Activated CD4-positive, alpha-beta T cell treated with anti-CD3 and anti-CD28 coated beads for 4 hours (primary cell): Measurements from ENCODE around the gene EID2.

Source experiments
- DNase-seq, 2 donors: peaks; one replicate each; pipeline ENCODE4 v3.0.0-alpha.2; 2020

Gene EID2

DNA sequence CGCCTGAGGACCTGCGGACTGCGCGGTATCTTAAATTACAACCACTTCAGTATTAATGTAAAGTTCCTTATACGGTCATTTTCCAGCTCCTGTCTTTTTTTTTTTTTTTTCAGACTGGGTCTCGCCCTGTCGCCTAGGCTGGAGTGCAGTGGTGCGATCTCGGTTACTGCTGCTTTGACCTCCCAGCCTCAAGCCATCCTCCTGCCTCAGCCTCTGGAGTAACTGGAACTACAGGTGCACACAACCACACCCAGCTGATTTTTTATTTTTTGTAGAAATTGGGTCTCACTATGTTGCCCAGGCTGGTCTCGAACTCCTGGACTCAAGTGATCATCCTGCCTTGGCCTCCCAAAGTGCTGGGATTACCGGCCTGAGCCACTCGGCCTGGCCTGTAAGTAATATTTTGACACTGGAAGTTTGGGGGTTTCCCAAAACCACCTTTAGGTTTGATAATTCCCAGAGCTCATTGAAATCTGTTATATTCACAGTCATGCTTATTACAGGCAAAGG is 6.9 kb downstream of the EID2 start:
- no peak for DNase-seq

GRCh38 chr19:39532233-39533002 is 7.5 kb downstream of the EID2 start, which contains the start of gene EID2B:
Gene EID2B (minus strand): TSS chr19:39532852. CDS start chr19:39532802, 50 bp downstream.
- peak; percentile 94 to 97 for DNase-seq

- no peak for DNase-seq
Observed at GRCh38 chr19:39531834-39532232, 8.1 kb downstream of the EID2 start.

- DNase-seq = no peak
Observed at GRCh38 chr19:39525205-39525604, 14.8 kb downstream of the EID2 start.

DNA sequence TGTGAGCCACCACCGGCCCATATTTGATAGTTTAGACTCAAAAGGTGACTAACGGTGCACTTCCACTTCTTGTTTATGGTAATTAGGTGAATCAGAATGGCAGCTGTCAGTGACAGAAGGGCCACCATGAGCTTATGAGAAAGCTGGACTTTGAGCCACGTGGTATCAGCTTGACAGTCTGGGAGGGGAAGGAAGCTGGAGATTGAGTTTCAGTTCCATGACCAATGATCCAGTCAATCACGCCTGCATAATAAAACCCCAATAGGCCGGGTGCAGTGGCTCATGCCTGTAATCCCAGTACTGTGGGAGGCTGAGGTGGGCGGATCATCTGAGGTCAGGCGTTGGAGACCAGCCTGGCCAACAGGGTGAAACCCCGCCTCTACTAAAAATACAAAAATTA is 15.5 kb downstream of the EID2 start:
- DNase-seq = no peak

DNA sequence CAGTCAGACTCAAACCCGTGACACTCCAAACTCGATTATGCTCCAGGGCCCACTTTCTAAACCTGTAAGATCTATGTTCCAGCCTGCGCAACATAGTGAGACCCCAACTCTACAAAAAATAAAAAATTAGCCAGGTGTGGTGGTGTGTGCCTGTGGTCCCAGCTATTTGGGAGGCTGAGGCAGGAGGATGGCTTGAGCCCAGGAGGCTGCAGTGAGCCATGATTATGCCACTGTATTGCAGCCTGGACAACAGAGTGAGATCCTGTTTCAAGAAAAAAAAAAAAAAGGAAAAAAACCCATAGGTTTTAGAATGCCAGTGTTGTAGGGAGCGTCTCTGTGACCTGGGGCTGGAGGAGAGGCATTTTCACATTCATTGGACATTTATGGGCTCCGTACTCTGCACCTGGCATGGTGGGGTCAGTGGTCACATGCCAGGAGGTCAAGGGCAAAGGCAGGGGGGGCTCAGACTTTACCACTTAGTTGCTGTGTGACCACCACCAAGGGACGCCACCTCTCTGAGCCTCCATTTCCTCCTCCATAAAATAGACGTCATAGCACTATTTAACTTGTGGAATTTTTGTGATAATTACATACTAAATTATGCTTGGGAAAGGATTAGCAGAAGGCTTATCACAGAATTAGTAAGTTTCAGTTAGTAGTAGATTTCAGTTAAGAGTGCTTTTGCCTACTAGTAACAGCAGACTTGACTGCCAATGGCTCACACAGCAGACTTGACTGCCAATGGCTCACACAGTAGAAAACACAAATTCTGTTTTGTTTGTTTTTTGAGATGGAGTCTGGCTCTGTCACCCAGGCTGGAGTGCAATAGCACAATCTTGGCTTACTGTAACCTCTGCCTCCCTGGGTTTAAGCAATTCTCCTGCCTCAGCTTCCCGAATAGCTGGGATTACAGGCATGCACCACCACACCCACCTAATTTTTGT is 19.1 kb downstream of the EID2 start:
- DNase-seq = no peak

GRCh38 chr19:39518975-39519374 is 21.0 kb downstream of the EID2 start:
- DNase-seq = no peak

DNA sequence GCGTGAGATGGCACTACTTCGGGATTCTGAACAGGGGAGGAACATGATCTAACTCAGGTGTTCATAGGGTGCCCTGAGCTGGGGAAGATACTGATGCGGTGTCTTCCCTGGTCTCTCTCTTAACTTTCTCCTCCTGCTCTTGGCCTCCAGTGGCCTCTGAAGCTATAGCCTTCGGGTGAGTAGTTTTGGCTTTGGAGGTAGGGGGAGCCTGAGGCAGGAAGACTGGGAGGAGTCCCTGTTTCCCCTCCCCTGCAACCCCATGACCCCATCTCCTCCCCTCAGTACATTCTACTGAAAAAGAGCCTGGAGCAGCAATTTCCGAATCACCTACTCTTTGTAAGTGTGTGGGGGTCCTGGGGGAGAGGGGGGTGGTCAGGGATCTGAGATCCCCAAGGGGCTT is 21.5 kb downstream of the EID2 start:
- no peak for DNase-seq

DNA sequence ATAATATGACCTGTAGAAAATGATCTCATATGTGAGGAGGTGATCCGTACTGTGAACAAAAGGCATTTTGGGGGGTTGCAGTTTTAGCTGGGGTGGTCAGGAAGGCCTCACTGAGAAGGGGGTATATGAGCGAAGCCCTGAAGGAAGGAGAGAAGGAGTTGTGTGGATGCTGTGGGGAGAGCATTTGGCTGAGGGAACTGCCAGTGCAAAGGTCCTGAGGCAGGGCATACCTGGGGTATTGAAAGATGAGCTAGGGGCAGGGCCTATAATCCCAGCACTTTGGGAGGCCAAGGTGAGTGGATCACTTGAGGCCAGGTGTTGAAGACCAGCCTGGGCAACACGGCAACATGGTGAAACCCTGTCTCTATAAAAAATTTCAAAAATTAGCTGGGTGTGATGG is 22.5 kb downstream of the EID2 start:
- no peak for DNase-seq

DNA sequence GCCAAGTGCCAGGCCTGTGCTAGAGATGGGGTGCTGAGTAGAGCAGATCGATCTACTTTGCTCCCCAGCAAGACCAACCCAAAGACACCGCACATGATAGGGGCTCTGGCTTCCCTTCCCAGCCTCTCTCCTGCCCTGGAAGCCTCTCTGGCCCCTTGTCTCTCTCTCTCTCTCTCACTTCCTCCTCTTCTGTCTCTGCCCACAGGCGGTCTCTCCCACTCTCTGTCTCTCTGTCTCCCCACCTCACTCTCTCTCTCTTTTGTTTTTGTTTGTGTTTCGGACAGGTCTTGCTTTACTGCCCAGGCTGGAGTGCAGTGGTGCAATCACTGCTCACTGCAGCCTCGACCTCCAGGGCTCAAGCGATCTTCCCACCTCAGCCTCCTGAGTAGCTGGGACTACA is 23.7 kb downstream of the EID2 start:
- DNase-seq = no peak

DNA sequence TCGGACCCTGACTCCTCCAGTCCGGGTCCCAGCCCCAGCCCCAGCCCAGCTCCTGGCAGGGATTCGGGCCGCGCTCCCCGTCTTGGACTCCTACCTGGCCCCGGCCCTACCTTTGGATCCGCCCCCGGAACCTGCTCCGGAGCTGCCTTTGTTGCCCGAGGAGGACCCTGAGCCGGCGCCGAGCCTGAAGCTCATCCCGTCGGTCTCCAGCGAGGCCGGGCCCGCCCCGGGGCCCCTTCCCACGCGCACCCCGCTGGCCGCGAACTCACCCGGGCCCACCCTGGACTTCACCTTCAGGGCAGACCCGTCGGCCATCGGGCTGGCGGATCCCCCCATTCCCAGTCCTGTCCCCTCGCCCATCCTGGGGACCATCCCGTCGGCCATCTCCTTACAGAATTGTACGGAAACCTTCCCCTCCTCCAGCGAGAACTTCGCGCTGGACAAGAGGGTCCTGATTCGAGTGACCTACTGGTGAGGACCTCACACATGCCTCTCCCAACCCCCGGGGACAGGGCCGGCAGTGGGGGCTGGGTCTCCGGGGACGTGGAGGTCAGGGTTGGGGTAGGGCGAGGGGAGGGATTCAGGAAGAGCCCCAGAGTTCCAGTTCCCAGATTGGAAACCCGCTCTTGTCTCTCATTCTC is 24.3 kb downstream of the EID2 start:
- no peak for DNase-seq

DNA sequence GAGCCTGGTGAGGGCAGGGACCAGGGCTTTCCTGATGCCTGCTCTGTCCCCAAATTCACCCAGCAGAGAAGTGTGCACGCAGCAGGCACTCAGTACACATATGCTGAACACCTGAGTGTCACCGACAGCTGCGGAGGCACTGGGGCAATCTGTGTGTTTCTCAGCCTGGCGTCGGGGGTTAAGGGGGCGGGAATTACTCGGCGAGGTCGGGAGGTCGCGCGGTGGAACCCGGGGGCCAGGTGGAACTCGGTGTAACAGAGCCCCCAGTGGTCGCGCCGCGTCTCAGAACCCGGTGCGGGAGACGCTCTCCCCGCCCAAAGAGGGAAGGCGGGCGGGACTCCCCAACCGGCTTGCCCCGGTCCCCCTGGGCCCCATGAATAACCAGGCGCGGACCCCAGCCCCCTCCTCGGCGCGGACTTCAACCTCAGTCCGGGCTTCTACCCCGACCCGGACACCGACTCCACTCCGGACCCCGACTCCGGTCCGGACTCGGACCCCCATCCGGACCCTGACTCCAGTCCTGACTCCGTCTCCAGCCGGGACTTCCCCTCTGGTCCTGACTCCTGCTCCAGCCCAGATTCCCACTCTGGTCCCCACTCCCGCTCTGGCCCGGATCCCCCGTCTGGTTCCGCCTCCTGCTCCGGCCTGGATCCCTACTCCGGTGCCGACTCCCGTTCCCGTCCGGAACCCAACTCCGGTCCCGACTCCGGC is 25.0 kb downstream of the EID2 start, which contains the start of gene SELENOV:
Gene SELENOV, plus strand, starts transcription at position 300 of the 711 bp plus-strand sequence. Its CDS starts 74 bp downstream, at position 374.
- DNase-seq = no peak

GRCh38 chr19:39512988-39513387 is 27.0 kb downstream of the EID2 start:
- DNase-seq = no peak

- DNase-seq = no peak
Observed at GRCh38 chr19:39509233-39509632, 30.7 kb downstream of the EID2 start.

GRCh38 chr19:39508629-39509028 is 31.3 kb downstream of the EID2 start:
- DNase-seq = no peak

DNA sequence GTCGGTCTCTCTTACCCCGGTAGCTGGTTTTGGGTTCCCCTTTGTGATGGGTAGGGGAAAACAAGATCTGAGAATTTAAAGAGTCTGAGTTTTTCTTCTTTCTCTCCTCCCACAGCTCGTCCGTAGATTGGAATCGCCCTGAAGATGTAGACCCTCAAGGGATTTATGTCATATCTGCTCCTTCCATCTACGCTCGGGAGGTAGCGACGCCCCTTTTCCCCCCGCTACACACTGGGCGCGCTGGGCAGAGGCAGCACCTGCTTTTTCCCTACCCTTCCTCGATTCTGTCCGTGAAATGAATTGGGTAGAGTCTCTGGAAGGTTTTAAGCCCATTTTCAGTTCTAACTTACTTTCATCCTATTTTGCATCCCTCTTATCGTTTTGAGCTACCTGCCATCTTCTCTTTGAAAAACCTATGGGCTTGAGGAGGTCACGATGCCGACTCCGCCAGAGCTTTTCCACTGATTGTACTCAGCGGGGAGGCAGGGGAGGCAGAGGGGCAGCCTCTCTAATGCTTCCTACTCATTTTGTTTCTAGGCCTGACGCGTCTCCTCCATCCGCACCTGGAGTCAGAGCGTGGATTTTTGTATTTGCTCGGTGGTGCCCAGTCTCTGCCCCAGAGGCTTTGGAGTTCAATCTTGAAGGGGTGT is 32.1 kb downstream of the EID2 start:
- no peak for DNase-seq

DNA sequence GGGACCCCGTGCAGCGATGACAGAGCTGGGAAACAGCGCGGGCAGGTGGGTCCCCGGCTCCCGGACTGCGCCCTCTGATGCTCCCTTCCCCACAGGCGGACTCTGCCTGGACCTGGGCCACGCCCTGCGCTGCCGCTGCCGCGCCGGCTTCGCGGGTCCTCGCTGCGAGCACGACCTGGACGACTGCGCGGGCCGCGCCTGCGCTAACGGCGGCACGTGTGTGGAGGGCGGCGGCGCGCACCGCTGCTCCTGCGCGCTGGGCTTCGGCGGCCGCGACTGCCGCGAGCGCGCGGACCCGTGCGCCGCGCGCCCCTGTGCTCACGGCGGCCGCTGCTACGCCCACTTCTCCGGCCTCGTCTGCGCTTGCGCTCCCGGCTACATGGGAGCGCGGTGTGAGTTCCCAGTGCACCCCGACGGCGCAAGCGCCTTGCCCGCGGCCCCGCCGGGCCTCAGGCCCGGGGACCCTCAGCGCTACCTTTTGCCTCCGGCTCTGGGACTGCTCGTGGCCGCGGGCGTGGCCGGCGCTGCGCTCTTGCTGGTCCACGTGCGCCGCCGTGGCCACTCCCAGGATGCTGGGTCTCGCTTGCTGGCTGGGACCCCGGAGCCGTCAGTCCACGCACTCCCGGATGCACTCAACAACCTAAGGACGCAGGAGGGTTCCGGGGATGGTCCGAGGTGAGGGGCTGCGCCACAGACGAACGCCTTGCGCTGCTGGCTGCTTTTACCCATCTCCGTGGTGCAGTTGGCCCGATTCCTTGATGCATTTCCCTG is 32.8 kb downstream of the EID2 start:
- peak; percentile 24 to 36 for DNase-seq

GRCh38 chr19:39506598-39506943 is 33.4 kb downstream of the EID2 start:
- DNase-seq = no peak

- peak; percentile 68 to 69 for DNase-seq
Observed at GRCh38 chr19:39502640-39503417, 37.1 kb downstream of the EID2 start.

DNA sequence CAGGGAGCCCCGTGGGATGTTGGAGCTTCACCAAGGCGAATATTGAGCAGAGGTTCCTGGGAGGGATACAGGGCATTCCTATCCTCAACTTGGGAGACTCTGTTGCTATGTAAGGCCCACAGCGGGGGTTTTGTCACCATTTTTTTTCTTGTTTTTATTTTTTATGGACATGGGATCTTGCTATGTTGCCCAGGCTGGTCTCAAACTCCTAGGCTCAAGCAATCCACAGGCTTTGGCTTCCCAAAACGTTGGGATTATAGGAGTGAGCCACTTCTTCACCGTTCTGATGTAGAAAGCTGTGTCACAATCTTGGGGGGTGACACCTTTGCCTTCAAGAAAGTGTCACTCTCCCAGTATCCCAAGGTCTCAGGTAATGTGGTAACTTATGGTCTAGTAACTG is 38.6 kb downstream of the EID2 start:
- DNase-seq = no peak
